MM.1S (cell line): ENCODE measurements around the gene TXNL4B.
"Not testable (repeated sequence)": the region's sequence is repeated elsewhere in the genome, so short reads cannot be mapped to it uniquely, and the experiment has no call there.

ENCODE experiments used
- CTCF ChIP-seq: fragments of 300-600 bp; sonication (generic); IDR thresholded peaks from 2 replicates; pipeline ENCODE4 v1.5.1; 2016; ENCODE audit warnings: antibody characterized with exemption, low read length, mixed read lengths
- EZH2phosphoT487 ChIP-seq: fragments of 300-600 bp; sonication (generic); IDR thresholded peaks from 2 replicates; pipeline ENCODE4 v1.6.1; 2018; ENCODE audit warnings: antibody characterized with exemption, low read length

GRCh38 chr16:72054254-72054847, 39.1 kb downstream of the TXNL4B start, which contains the start of gene HP:
- not testable (repeated sequence) for TF ChIP-seq CTCF, EZH2phosphoT487
